Psoas muscle (tissue), 8 donors: ENCODE data around the gene TBC1D5. TPM values are rescaled to one million over a fixed set of nuclear protein-coding genes. Genes with fewer than 3 reads are reported as not detected.

Experiments
- ATAC-seq, 4 donors: fragments of 200-7000 bp; cut with Tn5 transposase; one replicate each; pipeline ENCODE4 v1.9.1; 2020; ENCODE audit warnings: moderate library complexity in 3 of 4, mild to moderate bottlenecking in 2 of 4
- DNase-seq, 2 donors: peaks; one replicate each; pipeline ENCODE4 v3.0.0-alpha.2; 2020
- H3K27ac ChIP-seq: fragments of 200-600 bp; one replicate; pipeline ENCODE4 v1.8.0; 2022
- H3K27me3 ChIP-seq, 3 donors: fragments of 200-600 bp in 1 of 3; one replicate each; pipeline versions ENCODE4 v1.6.1 to v1.8.0; 2013 to 2022; ENCODE audit warnings: low read length in 2 of 3, mild to moderate bottlenecking in 2 of 3, moderate library complexity in 1 of 3; ENCODE audit not compliant: insufficient read depth in 3 of 3
- H3K36me3 ChIP-seq, 2 donors: fragments of 200-600 bp in 1 of 2; one replicate each; pipeline versions ENCODE4 v1.6.1 to v1.8.0; 2013 to 2022; ENCODE audit warnings: low read depth in 1 of 2, mild to moderate bottlenecking in 1 of 2, moderate library complexity in 1 of 2; ENCODE audit not compliant: insufficient read depth in 1 of 2
- H3K4me1 ChIP-seq: fragments of 200-600 bp; one replicate; pipeline ENCODE4 v1.8.0; 2022
- H3K4me3 ChIP-seq: fragments of 200-600 bp; one replicate; pipeline ENCODE4 v1.8.0; 2022; ENCODE audit warnings: mild to moderate bottlenecking
- H3K9me3 ChIP-seq: fragments of 200-600 bp; one replicate; pipeline ENCODE4 v1.8.0; 2022
- WGBS, 3 donors: extraction: QIAGEN DNeasy Blood & Tissue Kit; methylation state at CpG; one replicate each; pipeline versions ENCODE4 v1.1.6 to v1.1.7; 2013; 5-methylcytosine and 5-hydroxymethylcytosine counted together
- intact Hi-C, 2 donors: fragments of 100-400 bp; cut with DNase I; formaldehyde crosslinking; loops; one replicate each; pipeline versions ENCODE4 v1.11.0 to v1.14.2; 2022
- polyA plus RNA-seq, 3 donors: library from polyadenylated mRNA; stranded (reverse); fragments of 200-250 nt; gene quantifications; one replicate each; pipeline ENCODE4 v1.2.3, GENCODE V29; 2013
- total RNA-seq, 4 donors: library from RNA; stranded (reverse); fragmentation: NEBNext Ultra II Directional in 2 of 4; extraction: Animal tissue kit (Norgen Biotek cat#: 25700) in 2 of 4; gene quantifications; one replicate each; pipeline versions ENCODE4 v1.2.1 to v1.2.4, GENCODE V29; 2021 to 2023
- TF ChIP-seq, protein P1 (sequence below): fragments of 200-600 bp; IDR thresholded peaks from one replicate; pipeline ENCODE4 v1.8.0; 2022; ENCODE audit warnings: antibody characterized with exemption
- donor health status: healthy with polysubstance abuse.
- donor health status: DM: no; HTN: no; CAD: no; lungs with moderate emphysema.
- donor health status: Bipolar disorder and iron deficiency.
- donor health status: healthy.
- donor health status: DM: yes; HTN: yes; CAD: no.
- donor health status: DM: no; HTN: no; CAD: no.
- donor health status: DM: no; HTN: no; CAD: no.
- donor health status: DM: yes; HTN: yes; CAD: no.

Gene TBC1D5
- total and polyA plus RNA-seq, 7 donors = 4.3 to 20.4 (median 13.3) TPM

DNA sequence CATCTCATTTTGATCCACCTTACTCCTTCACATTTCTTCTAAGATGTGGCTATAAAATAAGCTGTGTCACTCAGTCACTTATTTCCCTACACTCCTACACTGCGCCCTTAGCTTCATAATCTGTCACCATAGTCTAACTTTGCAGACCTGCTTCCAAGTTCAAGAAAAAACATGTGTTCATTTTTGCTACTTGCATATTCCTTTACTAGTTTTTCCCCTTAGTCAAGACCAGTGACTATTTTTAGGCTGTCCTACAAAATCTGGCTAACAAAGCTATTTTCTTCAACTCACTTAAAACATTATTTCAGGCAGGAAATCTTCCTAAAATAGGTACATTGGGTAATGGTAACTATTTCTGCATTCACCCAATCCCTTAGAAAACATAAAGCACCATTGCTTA lies 272.5 kb downstream of the TBC1D5 start:
- no peaks in the 10 kb centered on the region for H3K27me3 ChIP-seq
- no peak for ATAC-seq
- WGBS, 3 donors = 84 to 89% (median 87%) methylated on average over 1 of the region's 1 CpG

DNA sequence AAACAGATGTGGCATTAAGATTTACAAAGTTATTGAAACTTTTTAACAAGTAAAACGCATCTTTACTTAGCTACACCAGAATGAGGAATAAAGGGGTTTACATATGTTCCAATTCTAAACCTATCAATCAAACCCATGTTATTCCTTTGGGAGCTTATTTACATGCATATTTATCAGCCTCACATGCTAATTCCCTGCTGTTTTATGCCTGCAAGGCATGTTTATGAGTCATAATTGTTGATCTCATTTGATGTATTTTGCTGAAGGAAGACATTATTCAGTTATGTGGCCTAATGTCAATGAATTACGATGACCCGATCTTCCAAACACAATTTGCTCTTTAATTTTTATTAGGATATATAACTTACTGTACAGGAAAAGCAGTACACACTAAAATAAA lies 272.9 kb downstream of the TBC1D5 start:
- Histone ChIP-seq H3K4me1 (peaks cover 8% of the 10 kb centered on the region), H3K36me3 (no peaks in the 10 kb centered on the region), H3K27me3 (no peaks in the 10 kb centered on the region), H3K27ac (no peak overlapping the region), H3K4me3 (no peak overlapping the region), H3K9me3 (no peaks in the 10 kb centered on the region)
- DNase-seq = no peak
- TF ChIP-seq, protein P1, sequence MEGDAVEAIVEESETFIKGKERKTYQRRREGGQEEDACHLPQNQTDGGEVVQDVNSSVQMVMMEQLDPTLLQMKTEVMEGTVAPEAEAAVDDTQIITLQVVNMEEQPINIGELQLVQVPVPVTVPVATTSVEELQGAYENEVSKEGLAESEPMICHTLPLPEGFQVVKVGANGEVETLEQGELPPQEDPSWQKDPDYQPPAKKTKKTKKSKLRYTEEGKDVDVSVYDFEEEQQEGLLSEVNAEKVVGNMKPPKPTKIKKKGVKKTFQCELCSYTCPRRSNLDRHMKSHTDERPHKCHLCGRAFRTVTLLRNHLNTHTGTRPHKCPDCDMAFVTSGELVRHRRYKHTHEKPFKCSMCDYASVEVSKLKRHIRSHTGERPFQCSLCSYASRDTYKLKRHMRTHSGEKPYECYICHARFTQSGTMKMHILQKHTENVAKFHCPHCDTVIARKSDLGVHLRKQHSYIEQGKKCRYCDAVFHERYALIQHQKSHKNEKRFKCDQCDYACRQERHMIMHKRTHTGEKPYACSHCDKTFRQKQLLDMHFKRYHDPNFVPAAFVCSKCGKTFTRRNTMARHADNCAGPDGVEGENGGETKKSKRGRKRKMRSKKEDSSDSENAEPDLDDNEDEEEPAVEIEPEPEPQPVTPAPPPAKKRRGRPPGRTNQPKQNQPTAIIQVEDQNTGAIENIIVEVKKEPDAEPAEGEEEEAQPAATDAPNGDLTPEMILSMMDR = no peak
- 91 to 92% (median 91%) methylated on average over 3 of the region's 3 CpGs for WGBS, 3 donors
- no peak for ATAC-seq
- intact Hi-C loops = no loop called here

More for the DNA sequence above, 272.5 kb downstream of the TBC1D5 start:
- intact Hi-C loops = no loop called here
- no peaks in the 10 kb centered on the region for H3K36me3 ChIP-seq
- H3K4me3 ChIP-seq = no peak overlapping the region
- no peak for DNase-seq
- TF ChIP-seq, protein P1 = no peak
- H3K4me1 ChIP-seq = peaks cover 8% of the 10 kb centered on the region
- H3K9me3 ChIP-seq = no peaks in the 10 kb centered on the region
- H3K27ac ChIP-seq = no peak overlapping the region

GRCh38 chr3:17466028-17466427 lies 276.4 kb downstream of the TBC1D5 start:
- DNase-seq (no peak), ATAC-seq (no peak)
- intact Hi-C loops = no loop called here
- TF ChIP-seq, protein P1 = no peak
- Histone ChIP-seq H3K4me3 (no peak overlapping the region), H3K36me3 (no peaks in the 10 kb centered on the region), H3K27me3 (no peaks in the 10 kb centered on the region), H3K4me1 (peaks cover 8% of the 10 kb centered on the region), H3K9me3 (no peaks in the 10 kb centered on the region), H3K27ac (no peak overlapping the region)
- WGBS, 3 donors = 95 to 97% (median 95%) methylated on average over 4 of the region's 4 CpGs

DNA sequence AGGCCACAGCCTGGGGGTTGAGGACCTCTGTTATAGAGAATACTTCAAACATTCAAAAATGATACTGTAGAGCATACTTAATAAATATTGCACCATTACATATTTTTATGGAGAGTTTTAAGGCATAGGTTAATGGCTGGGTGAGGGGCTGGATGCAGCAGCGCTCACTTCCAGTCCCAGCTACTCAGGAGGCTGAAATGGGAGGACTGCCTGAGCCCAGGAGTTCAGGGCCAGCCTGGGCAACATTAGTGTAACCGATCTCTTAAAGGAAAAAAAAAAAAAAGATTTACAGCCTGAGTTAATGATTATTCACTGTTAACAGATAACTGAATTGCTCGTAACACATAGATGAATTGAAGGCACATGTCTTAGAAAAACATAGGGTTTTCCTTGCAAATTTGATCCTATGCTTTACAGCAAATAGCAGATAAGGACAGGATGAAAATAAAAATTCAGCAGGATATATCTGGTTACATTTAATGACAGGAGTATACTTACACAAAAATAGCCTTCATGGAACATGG lies 282.9 kb downstream of the TBC1D5 start:
- DNase-seq = no peak
- Histone ChIP-seq H3K4me1 (no peaks in the 10 kb centered on the region), H3K27me3 (no peaks in the 10 kb centered on the region), H3K27ac (no peak overlapping the region), H3K36me3 (no peaks in the 10 kb centered on the region), H3K4me3 (no peak overlapping the region), H3K9me3 (no peaks in the 10 kb centered on the region)
- WGBS, 3 donors = 59 to 61% (median 60%) methylated on average over 3 of the region's 3 CpGs
- no peak for ATAC-seq
- TF ChIP-seq, protein P1 = no peak
- intact Hi-C loops = no loop called here

- Histone ChIP-seq H3K9me3 (no peaks in the 10 kb centered on the region), H3K36me3 (no peaks in the 10 kb centered on the region), H3K27me3 (no peaks in the 10 kb centered on the region), H3K4me1 (no peaks in the 10 kb centered on the region), H3K27ac (no peak overlapping the region), H3K4me3 (no peak overlapping the region)
- TF ChIP-seq, protein P1 = no peak
- intact Hi-C loops = no loop called here
- WGBS, 3 donors = 98% methylated on average over 1 of the region's 1 CpG
- ATAC-seq (no peak), DNase-seq (no peak)
Measured at GRCh38 chr3:17456650-17457049, 285.8 kb downstream of the TBC1D5 start.
